HepG2 (cell line): ENCODE data around the gene PTX4. TPM values are rescaled to one million over a fixed set of nuclear protein-coding genes. Genes with fewer than 3 reads are reported as not detected.

Experiments used
- ATAC-seq: fragments of 200-7000 bp; cut with Tn5 transposase; 3 replicates; pipeline ENCODE4 v1.9.1; 2020; ENCODE audit warnings: mild to moderate bottlenecking, moderate library complexity
- BruUV-seq: library from RNA; stranded (reverse); fragments of 400-500 nt; replicated peaks from 2 replicates; lab custom pipeline; 2021; lab: Mats Ljungman, UMichigan
- CTCF ChIA-PET: fragments of 300-600 bp; formaldehyde crosslinking; extraction: SDS; loops from one replicate; lab custom pipeline; 2021; ENCODE audit warnings: low total read pairs, inconsistent platforms, low intra/inter-chr PET ratio; lab: Yijun Ruan, JAX
- POLR2A ChIA-PET: fragments of 350-600 bp; sonication (Branson Sonifier 250); formaldehyde crosslinking; loops from one replicate; lab custom pipeline; 2020; ENCODE audit warnings: antibody characterized with exemption, inconsistent platforms; lab: Yijun Ruan, JAX
- DNase-seq: peaks from one replicate; pipeline ENCODE4 v3.0.0-alpha.2; 2015; ENCODE audit warnings: low spot score
- FAIRE-seq: peaks from 3 replicates; lab custom pipeline; 2011; peaks lifted over from hg19 to GRCh38; lab: Jason Lieb, UNC
- H2AFZ ChIP-seq: one replicate; pipeline ENCODE4 v1.6.1; 2011; ENCODE audit warnings: low read length, inconsistent platforms
- H3K27ac ChIP-seq: fragments of 300-600 bp; 3 replicates; pipeline ENCODE4 v1.8.0; 2011; ENCODE audit warnings: mixed run types, mild to moderate bottlenecking, mixed read lengths, low read length, inconsistent platforms; ENCODE audit not compliant: insufficient read depth; ENCODE audit errors: extremely low read length
- H3K27me3 ChIP-seq, 2 experiments: fragments of 200-600 bp in 1 of 2; 2 replicates in 1 of 2; 3 replicates in 1 of 2; pipeline versions ENCODE4 v1.6.0 to v1.8.0; 2011; ENCODE audit warnings: low read length in 2 of 2, mild to moderate bottlenecking in 2 of 2, moderate library complexity in 2 of 2, inconsistent platforms in 1 of 2; ENCODE audit not compliant: insufficient read depth in 2 of 2, control insufficient read depth in 1 of 2
- H3K36me3 ChIP-seq, 2 experiments: fragments of 200-600 bp in 1 of 2; replicated peaks in 1 of 2; 2 replicates in 1 of 2; 3 replicates in 1 of 2; pipeline versions ENCODE4 v1.5.1 to v1.8.0; 2011; ENCODE audit warnings: low read length in 2 of 2, inconsistent platforms in 1 of 2; ENCODE audit not compliant: insufficient read depth in 2 of 2, control insufficient read depth in 1 of 2
- H3K4me1 ChIP-seq: 2 replicates; pipeline ENCODE4 v1.5.1; 2012; ENCODE audit warnings: low read length, inconsistent platforms; ENCODE audit not compliant: insufficient read depth
- H3K4me2 ChIP-seq: 2 replicates; pipeline ENCODE4 v1.6.0; 2011; ENCODE audit warnings: low read depth, low read length, inconsistent platforms
- H3K4me3 ChIP-seq, 3 experiments: fragments of 200-600 bp in 1 of 3; sonication (generic), shearing (Covaris generic) in 1 of 3; replicated peaks in 1 of 3; 2 replicates each; pipeline ENCODE4 v1.5.1; 2011 to 2016; ENCODE audit warnings: low read length in 3 of 3, inconsistent platforms in 2 of 3, low read depth in 2 of 3, mild to moderate bottlenecking in 2 of 3, control low read depth in 1 of 3, mixed read lengths in 1 of 3; ENCODE audit not compliant: insufficient read depth in 1 of 3
- H3K79me2 ChIP-seq: one replicate; pipeline ENCODE4 v1.6.1; 2011; ENCODE audit warnings: low read length, inconsistent platforms; ENCODE audit not compliant: insufficient read depth
- H3K9ac ChIP-seq: 2 replicates; pipeline ENCODE4 v1.6.0; 2011; ENCODE audit warnings: mild to moderate bottlenecking, low read depth, low read length, inconsistent platforms; ENCODE audit not compliant: insufficient read depth
- H3K9me3 ChIP-seq: 2 replicates; pipeline ENCODE4 v1.5.1; 2012; ENCODE audit warnings: mild to moderate bottlenecking, low read length
- H4K20me1 ChIP-seq: 2 replicates; pipeline ENCODE4 v1.6.0; 2011; ENCODE audit warnings: inconsistent platforms, mild to moderate bottlenecking, low read length, moderate library complexity; ENCODE audit not compliant: insufficient read depth
- FOSL2 ChIP-seq: sonication (generic); formaldehyde crosslinking; IDR thresholded peaks from 2 replicates; pipeline ENCODE4 v1.4.0; 2020; ENCODE audit warnings: missing genetic modification reagents
- HOXD1 ChIP-seq: sonication (generic); formaldehyde crosslinking; IDR thresholded peaks from 2 replicates; pipeline ENCODE4 v1.5.0; 2020; ENCODE audit warnings: missing genetic modification reagents
- KLF9 ChIP-seq: IDR thresholded peaks from 2 replicates; pipeline ENCODE4 v1.6.1; 2016; ENCODE audit warnings: low read depth
- MED13 ChIP-seq: sonication (generic); formaldehyde crosslinking; IDR thresholded peaks from 2 replicates; pipeline ENCODE4 v1.5.0; 2020; ENCODE audit warnings: missing genetic modification reagents
- MIXL1 ChIP-seq: IDR thresholded peaks from 2 replicates; pipeline ENCODE4 v1.6.1; 2016
- NFIC ChIP-seq: IDR thresholded peaks from 2 replicates; pipeline ENCODE4 v1.6.1; 2012; ENCODE audit warnings: mild to moderate bottlenecking, low read length, inconsistent platforms
- SAP130 ChIP-seq: IDR thresholded peaks from 2 replicates; pipeline ENCODE4 v1.6.1; 2016; ENCODE audit warnings: low read depth
- SRF ChIP-seq: IDR thresholded peaks from 2 replicates; pipeline ENCODE4 v1.6.1; 2011; ENCODE audit warnings: mild to moderate bottlenecking, low read depth, low read length, moderate library complexity
- YEATS4 ChIP-seq: sonication (generic); formaldehyde crosslinking; IDR thresholded peaks from 2 replicates; pipeline ENCODE4 v1.4.0; 2020; ENCODE audit warnings: missing genetic modification reagents, borderline replicate concordance
- ZFP41 ChIP-seq: sonication (generic); formaldehyde crosslinking; IDR thresholded peaks from 2 replicates; pipeline ENCODE4 v1.4.0; 2020; ENCODE audit warnings: mild to moderate bottlenecking, missing genetic modification reagents, borderline replicate concordance
- ZFP90 ChIP-seq: sonication (generic); formaldehyde crosslinking; IDR thresholded peaks from 2 replicates; pipeline ENCODE4 v1.8.0; 2022; ENCODE audit warnings: missing genetic modification reagents, mild to moderate bottlenecking, inconsistent platforms, borderline replicate concordance
- ZFX ChIP-seq: sonication (generic); formaldehyde crosslinking; IDR thresholded peaks from 2 replicates; pipeline ENCODE4 v1.4.0; 2020; ENCODE audit warnings: mild to moderate bottlenecking, low read depth, missing genetic modification reagents, moderate library complexity
- ZFY ChIP-seq: sonication (generic); formaldehyde crosslinking; IDR thresholded peaks from 2 replicates; pipeline ENCODE4 v1.4.0; 2020; ENCODE audit warnings: missing genetic modification reagents
- ZKSCAN5 ChIP-seq: sonication (generic); formaldehyde crosslinking; IDR thresholded peaks from 2 replicates; pipeline ENCODE4 v1.5.1; 2020; ENCODE audit warnings: mild to moderate bottlenecking, missing genetic modification reagents
- ZNF343 ChIP-seq: sonication (generic); formaldehyde crosslinking; IDR thresholded peaks from 2 replicates; pipeline ENCODE4 v1.4.0; 2020; ENCODE audit warnings: mild to moderate bottlenecking, missing genetic modification reagents
- ZNF512B ChIP-seq: sonication (generic); formaldehyde crosslinking; IDR thresholded peaks from 2 replicates; pipeline ENCODE4 v1.5.1; 2020; ENCODE audit warnings: missing genetic modification reagents, mild to moderate bottlenecking, borderline replicate concordance
- ZNF598 ChIP-seq: sonication (generic); formaldehyde crosslinking; IDR thresholded peaks from 2 replicates; pipeline ENCODE4 v1.5.1; 2020; ENCODE audit warnings: mild to moderate bottlenecking, missing genetic modification reagents, borderline replicate concordance
- WGBS: methylation state at CpG from one replicate; pipeline ENCODE4 v1.1.6; 2017; ENCODE audit warnings: low lambda C conversion rate; 5-methylcytosine and 5-hydroxymethylcytosine counted together
- in situ Hi-C: cut with HindIII; loops from 2 replicates; pipeline ENCODE4 v1.10.0; 2017; ENCODE audit warnings: low pct_unique_long_range_greater_than_20kb; ENCODE audit not compliant: extremely low pct_ligation_motif_present
- intact Hi-C: fragments of 100-400 bp; cut with micrococcal nuclease; formaldehyde crosslinking; loops from one replicate; pipeline ENCODE4 v1.10.0; 2022; ENCODE audit not compliant: unreplicated experiment
- polyA plus RNA-seq, 8 experiments: library from polyadenylated mRNA; depleted of rRNA in 3 of 8; stranded (reverse) in 7 of 8; unstranded in 1 of 8; fragments of >200 nt; fragmentation: Illumina TruSeq in 4 of 8; extraction: Trizol in 4 of 8; gene quantifications; 2 replicates each; pipeline versions ENCODE4 v1.2.1 to v1.2.3, GENCODE V29; 2011 to 2016; ENCODE audit warnings: low read depth in 4 of 8, missing spikeins in 1 of 8, mixed read lengths in 1 of 8; ENCODE audit not compliant: insufficient read depth in 1 of 8
- total RNA-seq, 5 experiments: library from RNA; depleted of rRNA; stranded (reverse); fragments of >200 nt; fragmentation: Illumina TruSeq; extraction: Trizol; gene quantifications; 2 replicates each; pipeline ENCODE4 v1.2.3, GENCODE V29; 2016; ENCODE audit warnings: low read depth in 1 of 5
- TF ChIP-seq, protein P1 (sequence below): IDR thresholded peaks from 2 replicates; pipeline ENCODE4 v1.6.1; 2012; ENCODE audit warnings: low read depth, low read length, improper control_type of control experiment
- TF ChIP-seq, protein P2 (sequence below): sonication (generic); formaldehyde crosslinking; IDR thresholded peaks from 2 replicates; pipeline ENCODE4 v1.4.0; 2020; ENCODE audit warnings: missing genetic modification reagents

The PTX4 gene
- total and polyA plus RNA-seq, 2 of the 13 experiments (the other 11 are each of a cell fraction or from before 2014, with no cell fraction given): 0.04 TPM; not detected in 1

- in situ Hi-C loops: no loop called here
- H3K4me3 ChIP-seq: peak overlapping the region in 2 of 3 experiments; percentile 49 to 65; a peak in 4 of 6 replicates
- H3K27me3 ChIP-seq: peaks cover 6 to 23% of the 10 kb centered on the region in 2 experiments; a peak in 4 of 5 replicates
- H3K9ac ChIP-seq: peak overlapping the region; percentile 22; the same call in 1 of the 2 replicates
- intact Hi-C loops: no loop called here
- CTCF ChIA-PET: no interaction called here
- H3K4me2 ChIP-seq: peak overlapping the region; percentile 75
- no peak overlapping the region for H2AFZ ChIP-seq
- H3K9me3 ChIP-seq: no peaks in the 10 kb centered on the region
- no peak for DNase-seq
- POLR2A ChIA-PET: interaction anchor here (1.5 to 2.6 kb wide), 3 partner anchors 18 to 31 kb away, joined by 3 to 19 read pairs (median 4); partner anchors contain the start of gene UQCC4
- no TSS peak for BruUV-seq
- H3K4me1 ChIP-seq: peaks cover 59% of the 10 kb centered on the region
- no peaks in the 10 kb centered on the region for H3K79me2 ChIP-seq
- 34% methylated on average over 10 of the region's 27 CpGs for WGBS
- no peaks in the 10 kb centered on the region for H4K20me1 ChIP-seq
- no peak for FAIRE-seq
- H3K27ac ChIP-seq: no peak overlapping the region
- peak; percentile 1; the same call in 1 of the 3 replicates for ATAC-seq
- no peaks in the 10 kb centered on the region for H3K36me3 ChIP-seq
- TF ChIP-seq ZKSCAN5 (0 out of 2 replicates have a peak, but pooled peaks have one; percentile 14), KLF9 (no peak), FOSL2 (CRISPR knock-in tag) (no peak), ZNF512B (CRISPR knock-in tag) (no peak), ZFP41 (CRISPR knock-in tag) (no peak), SAP130 (CRISPR knock-in tag) (peak; percentile 24; the same call in 1 of the 2 replicates), HOXD1 (CRISPR knock-in tag) (no peak), ZFP90 (no peak), SRF (no peak), ZFY (CRISPR knock-in tag) (peak; percentile 40), ZFX (CRISPR knock-in tag) (peak; percentile 67), MIXL1 (CRISPR knock-in tag) (no peak), ZNF343 (CRISPR knock-in tag) (no peak), ZNF598 (CRISPR knock-in tag) (no peak), NFIC (no peak), MED13 (no peak), YEATS4 (CRISPR knock-in tag) (0 out of 2 replicates have a peak, but pooled peaks have one; percentile 9)
- TF ChIP-seq, protein P1, sequence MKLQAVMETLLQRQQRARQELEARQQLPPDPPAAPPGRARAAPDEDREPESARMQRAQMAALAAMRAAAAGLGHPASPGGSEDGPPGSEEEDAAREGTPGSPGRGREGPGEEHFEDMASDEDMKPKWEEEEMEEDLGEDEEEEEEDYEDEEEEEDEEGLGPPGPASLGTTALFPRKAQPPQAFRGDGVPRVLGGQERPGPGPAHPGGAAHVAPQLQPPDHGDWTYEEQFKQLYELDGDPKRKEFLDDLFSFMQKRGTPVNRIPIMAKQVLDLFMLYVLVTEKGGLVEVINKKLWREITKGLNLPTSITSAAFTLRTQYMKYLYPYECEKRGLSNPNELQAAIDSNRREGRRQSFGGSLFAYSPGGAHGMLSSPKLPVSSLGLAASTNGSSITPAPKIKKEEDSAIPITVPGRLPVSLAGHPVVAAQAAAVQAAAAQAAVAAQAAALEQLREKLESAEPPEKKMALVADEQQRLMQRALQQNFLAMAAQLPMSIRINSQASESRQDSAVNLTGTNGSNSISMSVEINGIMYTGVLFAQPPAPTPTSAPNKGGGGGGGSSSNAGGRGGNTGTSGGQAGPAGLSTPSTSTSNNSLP: no peak
- TF ChIP-seq, protein P2, sequence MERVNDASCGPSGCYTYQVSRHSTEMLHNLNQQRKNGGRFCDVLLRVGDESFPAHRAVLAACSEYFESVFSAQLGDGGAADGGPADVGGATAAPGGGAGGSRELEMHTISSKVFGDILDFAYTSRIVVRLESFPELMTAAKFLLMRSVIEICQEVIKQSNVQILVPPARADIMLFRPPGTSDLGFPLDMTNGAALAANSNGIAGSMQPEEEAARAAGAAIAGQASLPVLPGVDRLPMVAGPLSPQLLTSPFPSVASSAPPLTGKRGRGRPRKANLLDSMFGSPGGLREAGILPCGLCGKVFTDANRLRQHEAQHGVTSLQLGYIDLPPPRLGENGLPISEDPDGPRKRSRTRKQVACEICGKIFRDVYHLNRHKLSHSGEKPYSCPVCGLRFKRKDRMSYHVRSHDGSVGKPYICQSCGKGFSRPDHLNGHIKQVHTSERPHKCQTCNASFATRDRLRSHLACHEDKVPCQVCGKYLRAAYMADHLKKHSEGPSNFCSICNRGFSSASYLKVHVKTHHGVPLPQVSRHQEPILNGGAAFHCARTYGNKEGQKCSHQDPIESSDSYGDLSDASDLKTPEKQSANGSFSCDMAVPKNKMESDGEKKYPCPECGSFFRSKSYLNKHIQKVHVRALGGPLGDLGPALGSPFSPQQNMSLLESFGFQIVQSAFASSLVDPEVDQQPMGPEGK (CRISPR knock-in tag): peak; percentile 3; the same call in 1 of the 2 replicates
Observed at GRCh38 chr16:1439058-1439698, 49.6 kb downstream of the PTX4 start.
